ENCODE results near the gene RABGEF1. TPM values are rescaled to one million over a fixed set of nuclear protein-coding genes. Genes with fewer than 3 reads are reported as not detected.
A peak's percentile ranks its signal among the peaks of the same experiment; 100 is the strongest.
"Not testable (repeated sequence)": the region's sequence is repeated elsewhere in the genome, so short reads cannot be mapped to it uniquely, and the experiment has no call there.

The RABGEF1 gene
- total and polyA plus RNA-seq, 2 donors: 16.5 to 17.0 TPM

DNA sequence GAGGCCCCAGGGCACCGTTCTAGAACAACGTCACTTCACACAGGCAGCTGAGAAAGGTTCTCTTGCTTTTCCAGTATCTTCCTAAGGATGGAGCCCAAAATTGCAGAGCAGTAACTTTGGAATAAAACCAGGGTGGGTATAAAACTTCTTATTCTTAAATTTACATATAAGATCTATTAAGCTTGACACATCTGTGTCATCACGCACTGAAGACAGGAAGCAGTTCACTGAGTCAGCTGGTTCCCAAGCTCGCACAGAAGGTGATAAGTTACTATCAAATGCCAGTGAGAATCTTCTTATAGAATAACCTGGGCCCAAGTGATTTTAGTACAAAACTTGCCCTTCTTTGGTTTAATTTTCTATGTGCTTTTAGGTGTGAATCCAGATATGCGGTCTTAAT is 70.2 kb downstream of the RABGEF1 start:
- peaks cover 41 to 43% of the 10 kb centered on the region in 2 donors for H3K36me3 ChIP-seq (ENCODE audit: control insufficient read depth in 2 of 2, insufficient read depth in 2 of 2, low read length in 1 of 2)

DNA sequence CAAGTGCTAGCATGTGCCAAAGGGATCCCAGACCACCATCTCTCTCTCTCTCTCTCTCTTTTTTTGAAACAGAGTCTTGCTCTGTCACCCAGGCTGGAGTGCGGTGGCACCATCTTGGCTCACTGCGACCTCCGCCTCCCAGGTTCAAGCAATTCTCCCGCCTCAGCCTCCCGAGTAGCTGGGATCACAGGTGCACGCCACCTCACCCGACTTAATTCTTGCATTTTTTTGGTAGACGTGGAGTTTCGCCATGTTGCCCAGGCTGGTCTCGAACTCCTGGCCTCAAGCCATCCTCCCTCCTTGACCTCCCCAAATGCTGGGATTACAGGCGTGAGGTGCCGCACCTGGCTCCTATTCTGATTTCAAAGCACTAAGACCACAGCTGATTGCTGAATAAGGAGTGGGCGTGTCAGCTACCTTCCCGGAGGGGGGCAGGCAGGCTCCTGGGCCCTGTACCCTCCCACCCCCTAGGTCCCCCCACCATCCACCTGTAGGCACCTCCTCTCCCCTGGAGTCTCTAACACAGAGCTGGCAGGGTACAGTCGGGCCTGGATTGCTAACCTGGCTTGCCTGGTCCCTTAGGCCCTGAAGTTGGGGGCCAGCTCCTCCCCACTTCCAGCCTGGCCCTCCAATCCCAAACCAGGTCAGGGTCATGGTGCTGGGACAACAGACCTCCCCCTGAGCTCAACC is 74.8 kb downstream of the RABGEF1 start:
- H3K27ac ChIP-seq (ENCODE audit: low read depth in 1 of 2, low read length in 1 of 2); DNase-seq (ENCODE audit: low read depth in 6 of 9, low spot score in 9 of 9); H3K4me1 ChIP-seq (ENCODE audit: control insufficient read depth in 2 of 2, insufficient read depth in 2 of 2, low read length in 2 of 2); H3K27me3 ChIP-seq (ENCODE audit: control insufficient read depth in 2 of 2, insufficient read depth in 1 of 2, low read length in 1 of 2); H3K9me3 ChIP-seq (ENCODE audit: control insufficient read depth in 2 of 2, insufficient read depth in 1 of 2, low read length in 1 of 2); H3K4me3 ChIP-seq (ENCODE audit: low read length in 2 of 2): not testable (repeated sequence)
- peaks cover 7 to 11% of the 10 kb centered on the region in 2 donors for H3K36me3 ChIP-seq (ENCODE audit: control insufficient read depth in 2 of 2, insufficient read depth in 2 of 2, low read length in 1 of 2)
- WGBS: 98% methylated on average over 15 of the region's 15 CpGs

More for the DNA sequence above, 70.2 kb downstream of the RABGEF1 start:
- no peak for DNase-seq (ENCODE audit: low read depth in 6 of 9, low spot score in 9 of 9)
- no peak overlapping the region for H3K4me3 ChIP-seq (ENCODE audit: low read length in 2 of 2)
- H3K9me3 ChIP-seq (ENCODE audit: control insufficient read depth in 2 of 2, insufficient read depth in 1 of 2, low read length in 1 of 2): no peaks in the 10 kb centered on the region
- WGBS: 98% methylated on average over 5 of the region's 5 CpGs
- H3K27me3 ChIP-seq (ENCODE audit: control insufficient read depth in 2 of 2, insufficient read depth in 1 of 2, low read length in 1 of 2): no peaks in the 10 kb centered on the region
- H3K4me1 ChIP-seq (ENCODE audit: control insufficient read depth in 2 of 2, insufficient read depth in 2 of 2, low read length in 2 of 2): no peaks in the 10 kb centered on the region
- no peak overlapping the region for H3K27ac ChIP-seq (ENCODE audit: low read depth in 1 of 2, low read length in 1 of 2)

DNA sequence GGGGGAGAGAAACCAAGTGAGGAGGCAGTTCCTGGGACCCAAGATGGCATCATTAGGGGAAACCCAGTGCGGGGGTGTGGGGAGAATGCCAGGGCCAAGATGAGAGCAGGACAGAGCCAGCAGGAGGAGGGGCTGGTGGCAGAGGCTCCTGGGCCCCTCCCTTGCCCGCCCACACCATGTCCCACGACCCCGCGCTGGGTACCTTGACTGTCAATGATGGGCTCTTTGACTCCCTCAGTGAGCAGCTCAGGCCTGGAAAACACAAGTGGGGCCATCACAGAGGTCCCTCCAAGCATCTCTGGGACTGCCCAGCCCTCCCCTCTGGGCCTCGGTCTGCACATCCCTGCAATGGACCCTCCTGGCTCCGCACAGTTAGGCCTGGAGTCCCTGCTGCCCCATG is 75.4 kb downstream of the RABGEF1 start:
- Histone ChIP-seq H3K27ac (ENCODE audit: low read depth in 1 of 2, low read length in 1 of 2) (no peak overlapping the region), H3K36me3 (ENCODE audit: control insufficient read depth in 2 of 2, insufficient read depth in 2 of 2, low read length in 1 of 2) (peaks cover 3 to 5% of the 10 kb centered on the region in 2 donors), H3K9me3 (ENCODE audit: control insufficient read depth in 2 of 2, insufficient read depth in 1 of 2, low read length in 1 of 2) (no peaks in the 10 kb centered on the region), H3K4me3 (ENCODE audit: low read length in 2 of 2) (no peak overlapping the region), H3K4me1 (ENCODE audit: control insufficient read depth in 2 of 2, insufficient read depth in 2 of 2, low read length in 2 of 2) (no peaks in the 10 kb centered on the region), H3K27me3 (ENCODE audit: control insufficient read depth in 2 of 2, insufficient read depth in 1 of 2, low read length in 1 of 2) (no peaks in the 10 kb centered on the region)
- no peak for DNase-seq (ENCODE audit: low read depth in 6 of 9, low spot score in 9 of 9)
- 96% methylated on average over 7 of the region's 7 CpGs for WGBS

DNA sequence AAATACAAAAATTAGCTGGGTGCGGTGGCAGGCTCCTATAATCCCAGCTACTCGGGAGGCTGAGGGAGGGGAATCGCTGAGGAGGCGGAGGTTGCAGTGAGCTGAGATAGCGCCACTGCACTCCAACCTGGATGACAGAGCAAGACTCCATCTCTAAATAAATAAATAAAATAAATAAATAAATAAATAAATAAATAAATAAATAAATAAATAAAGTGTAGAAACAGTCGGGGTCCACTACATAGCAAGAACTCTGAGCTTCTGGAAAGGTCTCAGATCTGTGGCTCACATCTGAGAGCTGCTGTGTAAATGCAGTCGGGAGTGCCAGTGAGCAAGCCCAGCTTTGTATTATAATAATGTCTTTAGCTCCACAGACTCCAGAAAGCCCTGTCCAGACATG is 76.1 kb downstream of the RABGEF1 start:
- not testable (repeated sequence) for H3K36me3 ChIP-seq (ENCODE audit: control insufficient read depth in 2 of 2, insufficient read depth in 2 of 2, low read length in 1 of 2); H3K27me3 ChIP-seq (ENCODE audit: control insufficient read depth in 2 of 2, insufficient read depth in 1 of 2, low read length in 1 of 2); H3K27ac ChIP-seq (ENCODE audit: low read depth in 1 of 2, low read length in 1 of 2); H3K4me1 ChIP-seq (ENCODE audit: control insufficient read depth in 2 of 2, insufficient read depth in 2 of 2, low read length in 2 of 2); H3K9me3 ChIP-seq (ENCODE audit: control insufficient read depth in 2 of 2, insufficient read depth in 1 of 2, low read length in 1 of 2); DNase-seq (ENCODE audit: low read depth in 6 of 9, low spot score in 9 of 9); H3K4me3 ChIP-seq (ENCODE audit: low read length in 2 of 2)
- 97% methylated on average over 7 of the region's 7 CpGs for WGBS

DNA sequence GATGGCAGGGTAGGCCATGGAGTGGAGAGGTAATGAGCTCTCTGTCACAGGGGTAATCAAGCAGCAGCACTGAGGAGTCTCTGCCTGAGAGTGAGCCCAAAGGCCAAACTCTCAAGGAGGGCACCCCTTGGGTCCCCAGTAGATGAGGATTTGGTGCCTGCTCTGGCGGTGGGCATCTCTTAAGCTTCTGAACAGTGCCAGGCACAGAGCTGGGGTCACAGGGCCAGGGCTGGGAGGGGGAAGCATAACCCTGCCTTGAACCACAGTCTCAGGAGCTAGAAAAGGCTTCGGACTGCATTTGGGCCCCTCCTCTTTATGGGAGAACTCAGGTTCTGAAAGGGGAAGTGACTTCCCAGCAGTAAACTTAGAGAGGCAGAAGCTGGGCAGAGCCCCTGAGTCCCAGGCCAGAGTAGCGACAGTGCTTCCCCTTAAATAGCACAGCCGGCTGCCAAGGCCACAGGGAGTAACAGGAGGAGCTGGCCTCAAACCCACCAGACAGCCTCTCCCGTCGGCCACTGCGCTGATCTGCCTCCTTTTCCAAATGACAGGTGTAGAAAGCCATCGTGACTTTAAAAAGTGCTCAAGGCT is 76.8 kb downstream of the RABGEF1 start:
- 27% methylated on average over 7 of the region's 8 CpGs for WGBS
- not testable (repeated sequence) for H3K9me3 ChIP-seq (ENCODE audit: control insufficient read depth in 2 of 2, insufficient read depth in 1 of 2, low read length in 1 of 2); H3K4me1 ChIP-seq (ENCODE audit: control insufficient read depth in 2 of 2, insufficient read depth in 2 of 2, low read length in 2 of 2); H3K27ac ChIP-seq (ENCODE audit: low read depth in 1 of 2, low read length in 1 of 2); DNase-seq (ENCODE audit: low read depth in 6 of 9, low spot score in 9 of 9); H3K36me3 ChIP-seq (ENCODE audit: control insufficient read depth in 2 of 2, insufficient read depth in 2 of 2, low read length in 1 of 2); H3K27me3 ChIP-seq (ENCODE audit: control insufficient read depth in 2 of 2, insufficient read depth in 1 of 2, low read length in 1 of 2); H3K4me3 ChIP-seq (ENCODE audit: low read length in 2 of 2)

DNA sequence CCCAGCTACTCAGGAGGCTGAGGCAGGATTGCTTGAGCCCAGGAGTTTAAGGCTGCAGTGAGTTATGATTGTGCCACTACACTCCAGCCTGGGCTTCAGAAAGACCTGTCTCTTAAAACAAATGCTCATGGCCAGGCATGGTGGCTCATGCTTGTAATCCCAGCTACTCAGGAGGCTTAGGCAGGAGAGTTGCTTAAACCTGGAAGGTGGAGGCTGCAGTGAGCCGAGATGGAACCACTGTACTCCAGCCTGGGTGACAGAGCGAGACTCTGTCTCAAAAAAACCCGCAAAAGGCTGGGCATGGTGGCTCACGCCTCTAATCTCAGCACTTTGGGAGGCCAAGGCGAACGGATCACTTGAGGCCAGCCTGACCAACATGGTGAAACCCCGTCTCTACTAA is 77.4 kb downstream of the RABGEF1 start:
- not testable (repeated sequence) for H3K27ac ChIP-seq (ENCODE audit: low read depth in 1 of 2, low read length in 1 of 2); H3K4me1 ChIP-seq (ENCODE audit: control insufficient read depth in 2 of 2, insufficient read depth in 2 of 2, low read length in 2 of 2); DNase-seq (ENCODE audit: low read depth in 6 of 9, low spot score in 9 of 9); H3K4me3 ChIP-seq (ENCODE audit: low read length in 2 of 2); H3K27me3 ChIP-seq (ENCODE audit: control insufficient read depth in 2 of 2, insufficient read depth in 1 of 2, low read length in 1 of 2); H3K36me3 ChIP-seq (ENCODE audit: control insufficient read depth in 2 of 2, insufficient read depth in 2 of 2, low read length in 1 of 2); H3K9me3 ChIP-seq (ENCODE audit: control insufficient read depth in 2 of 2, insufficient read depth in 1 of 2, low read length in 1 of 2)
- 97% methylated on average over 7 of the region's 7 CpGs for WGBS

DNA sequence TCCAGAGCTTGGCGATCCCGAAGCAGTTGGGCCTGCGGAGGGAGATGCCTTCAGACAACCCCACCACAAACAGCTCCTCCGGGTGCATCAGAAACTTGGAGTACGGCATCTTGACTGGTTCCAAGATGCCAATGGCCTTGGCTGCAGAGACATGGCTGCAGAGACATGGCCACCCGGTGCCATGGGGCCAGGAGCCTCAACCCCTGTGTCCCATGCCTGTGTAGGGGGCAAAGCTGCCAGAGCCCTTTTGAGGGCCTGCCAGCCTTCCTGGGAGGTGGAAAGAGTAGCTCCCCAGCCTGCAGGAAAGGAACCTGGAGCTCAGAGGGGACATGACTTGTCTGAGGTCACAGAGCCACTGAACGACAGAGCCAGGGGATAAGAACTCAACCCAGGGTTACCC is 83.5 kb downstream of the RABGEF1 start:
- Histone ChIP-seq H3K27ac (ENCODE audit: low read depth in 1 of 2, low read length in 1 of 2) (no peak overlapping the region), H3K27me3 (ENCODE audit: control insufficient read depth in 2 of 2, insufficient read depth in 1 of 2, low read length in 1 of 2) (no peaks in the 10 kb centered on the region), H3K4me3 (ENCODE audit: low read length in 2 of 2) (no peak overlapping the region), H3K4me1 (ENCODE audit: control insufficient read depth in 2 of 2, insufficient read depth in 2 of 2, low read length in 2 of 2) (no peaks in the 10 kb centered on the region), H3K9me3 (ENCODE audit: control insufficient read depth in 2 of 2, insufficient read depth in 1 of 2, low read length in 1 of 2) (peaks cover 0 to 8% of the 10 kb centered on the region in 2 donors), H3K36me3 (ENCODE audit: control insufficient read depth in 2 of 2, insufficient read depth in 2 of 2, low read length in 1 of 2) (no peaks in the 10 kb centered on the region)
- no peak for DNase-seq (ENCODE audit: low read depth in 6 of 9, low spot score in 9 of 9)
- 89% methylated on average over 7 of the region's 7 CpGs for WGBS

DNA sequence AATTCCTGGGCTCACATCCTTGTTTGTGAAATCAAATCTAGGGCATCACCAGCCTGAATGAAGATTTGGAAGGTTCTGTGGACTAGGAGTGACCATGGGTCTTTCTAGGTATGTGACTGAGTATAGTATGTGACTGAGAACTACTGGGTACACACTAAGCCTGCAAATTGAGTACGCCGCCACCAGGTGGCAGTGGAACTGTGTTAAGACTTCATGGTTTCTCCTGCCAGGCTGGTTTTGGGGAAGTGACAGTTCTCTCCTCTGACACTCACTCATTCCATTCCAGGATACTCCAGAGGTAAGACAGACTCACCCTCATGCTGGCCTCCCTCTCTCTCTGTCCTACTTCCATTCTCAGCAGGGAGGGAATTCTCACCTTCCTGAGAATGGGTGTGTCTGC is 85.0 kb downstream of the RABGEF1 start:
- not testable (repeated sequence) for H3K9me3 ChIP-seq (ENCODE audit: control insufficient read depth in 2 of 2, insufficient read depth in 1 of 2, low read length in 1 of 2); H3K27ac ChIP-seq (ENCODE audit: low read depth in 1 of 2, low read length in 1 of 2); H3K4me3 ChIP-seq (ENCODE audit: low read length in 2 of 2); H3K4me1 ChIP-seq (ENCODE audit: control insufficient read depth in 2 of 2, insufficient read depth in 2 of 2, low read length in 2 of 2); H3K36me3 ChIP-seq (ENCODE audit: control insufficient read depth in 2 of 2, insufficient read depth in 2 of 2, low read length in 1 of 2); H3K27me3 ChIP-seq (ENCODE audit: control insufficient read depth in 2 of 2, insufficient read depth in 1 of 2, low read length in 1 of 2)
- WGBS: 78% methylated on average over 2 of the region's 2 CpGs
- peak in 1 of 9 donors; percentile 12 for DNase-seq (ENCODE audit: low read depth in 6 of 9, low spot score in 9 of 9)

DNA sequence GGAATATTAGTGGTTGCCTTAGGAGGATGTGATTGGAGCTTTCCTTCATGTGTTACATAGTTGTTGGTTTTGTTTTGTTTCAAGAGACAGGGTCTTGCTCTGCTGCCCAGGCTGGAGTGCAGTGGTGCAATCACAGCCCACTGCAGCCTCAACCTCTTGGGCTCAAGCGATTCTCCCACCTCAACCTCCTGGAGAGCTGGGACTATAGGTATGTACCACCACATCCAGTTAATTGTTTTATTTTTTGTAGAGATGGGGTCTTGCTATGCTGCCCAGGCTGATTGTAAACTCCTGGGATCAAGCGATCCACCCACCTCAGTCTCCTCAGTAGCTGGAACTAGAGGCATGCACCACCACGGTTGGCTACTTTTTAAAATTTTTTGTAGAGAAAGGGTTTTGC is 86.1 kb downstream of the RABGEF1 start:
- 95% methylated on average over 3 of the region's 3 CpGs for WGBS
- no peak for DNase-seq (ENCODE audit: low read depth in 6 of 9, low spot score in 9 of 9)
- peaks cover 0 to 8% of the 10 kb centered on the region in 2 donors for H3K9me3 ChIP-seq (ENCODE audit: control insufficient read depth in 2 of 2, insufficient read depth in 1 of 2, low read length in 1 of 2)
- H3K36me3 ChIP-seq (ENCODE audit: control insufficient read depth in 2 of 2, insufficient read depth in 2 of 2, low read length in 1 of 2): no peaks in the 10 kb centered on the region
- H3K27ac ChIP-seq (ENCODE audit: low read depth in 1 of 2, low read length in 1 of 2): no peak overlapping the region
- no peak overlapping the region for H3K4me3 ChIP-seq (ENCODE audit: low read length in 2 of 2)
- no peaks in the 10 kb centered on the region for H3K27me3 ChIP-seq (ENCODE audit: control insufficient read depth in 2 of 2, insufficient read depth in 1 of 2, low read length in 1 of 2)
- no peaks in the 10 kb centered on the region for H3K4me1 ChIP-seq (ENCODE audit: control insufficient read depth in 2 of 2, insufficient read depth in 2 of 2, low read length in 2 of 2)
